Amygdala (tissue), 56 donors: ENCODE results near the gene MAP1LC3A.
"Not testable (repeated sequence)": the region's sequence is repeated elsewhere in the genome, so short reads cannot be mapped to it uniquely, and the experiment has no call there.

Experiments
- DNase-seq, 56 donors: peaks; one replicate each; lab custom pipeline; 2025; lab: John Stamatoyannopoulos, UW

MAP1LC3A gene

DNA sequence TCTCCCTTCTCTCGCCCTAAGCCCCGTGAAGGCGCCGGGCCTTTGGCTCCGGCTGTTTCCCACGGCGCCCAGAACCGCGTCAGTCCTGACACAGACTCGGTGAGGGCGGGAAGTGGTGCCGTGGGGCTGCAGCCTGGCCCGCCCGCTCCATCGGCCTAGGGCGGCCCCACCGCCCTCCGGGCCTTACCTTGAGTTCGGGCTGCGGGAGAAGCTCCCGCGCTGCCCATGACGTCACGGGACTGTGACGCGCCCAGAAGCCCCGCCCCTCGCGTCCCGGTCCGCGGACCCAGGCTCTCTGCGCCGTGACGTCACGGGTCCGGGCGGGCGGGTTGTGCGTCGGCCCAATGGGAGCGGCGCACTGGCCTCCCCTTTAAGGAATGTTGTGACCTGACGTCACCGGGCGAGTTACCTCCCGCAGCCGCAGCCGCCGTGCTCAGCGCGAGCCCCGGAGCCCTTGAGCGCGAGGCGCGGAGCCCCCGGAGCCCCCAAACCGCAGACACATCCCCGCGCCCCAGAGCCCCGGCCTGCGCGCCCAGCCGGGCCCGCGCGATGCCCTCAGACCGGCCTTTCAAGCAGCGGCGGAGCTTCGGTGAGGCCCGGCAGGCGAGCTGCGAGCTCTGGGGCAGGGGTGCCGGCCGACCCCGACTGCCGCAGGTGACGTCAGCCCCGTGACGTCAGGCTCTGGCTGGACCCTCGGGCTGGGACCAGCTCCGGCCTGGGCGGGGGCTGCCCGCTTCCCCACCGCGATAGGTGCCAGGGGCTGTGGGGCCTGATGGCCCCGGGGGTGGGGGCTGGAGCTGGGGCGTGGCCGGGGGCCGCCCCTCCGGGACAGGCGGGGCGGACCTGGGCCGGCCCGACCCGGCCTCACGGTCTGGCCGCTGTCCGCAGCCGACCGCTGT lies at the start of gene MAP1LC3A:
Gene MAP1LC3A, plus strand, starts transcription at position 399 of the 899 bp plus-strand sequence. Its CDS starts 151 bp downstream, at position 550.
- DNase-seq = peak in 54 of 56 donors; percentile 32 to 96 (median 84)

DNA sequence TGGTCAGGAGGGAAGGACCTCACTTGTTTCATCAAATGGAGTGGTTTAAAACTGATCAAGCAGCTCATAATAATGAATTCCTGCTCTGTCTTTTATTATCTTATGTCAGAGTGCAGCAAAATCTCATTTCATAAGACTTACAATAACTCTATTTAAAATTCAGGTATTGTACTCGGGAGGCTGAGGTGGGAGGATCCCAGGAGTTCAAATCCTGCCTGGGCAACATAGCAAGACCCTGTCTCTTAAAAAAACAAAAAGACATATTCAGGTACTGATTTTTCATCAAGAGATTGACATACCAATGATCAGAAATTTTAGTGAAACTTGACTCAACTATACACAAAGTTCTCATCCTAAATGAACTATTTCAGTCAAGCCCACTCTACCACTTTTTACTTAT lies 47.9 kb upstream of the MAP1LC3A start:
- no peak for DNase-seq

DNA sequence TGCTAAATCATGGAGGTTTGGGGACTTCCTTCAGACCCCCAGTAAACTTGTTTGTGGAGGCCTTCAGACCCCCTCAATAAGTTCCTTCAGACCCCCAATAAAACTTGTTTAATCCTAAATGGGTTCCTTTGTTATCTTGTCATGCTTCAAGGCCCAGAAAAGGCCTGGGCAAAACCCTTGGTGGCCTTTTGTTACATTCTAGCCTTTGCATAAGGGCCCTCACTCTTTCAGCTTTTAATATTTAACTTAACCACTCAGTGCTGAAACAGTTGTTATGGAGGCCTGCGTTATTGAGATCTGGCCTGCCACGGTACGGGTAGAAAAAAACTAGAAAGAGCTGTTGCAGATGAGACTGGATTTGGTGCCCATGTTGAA lies 46.6 kb upstream of the MAP1LC3A start:
- DNase-seq = no peak

DNA sequence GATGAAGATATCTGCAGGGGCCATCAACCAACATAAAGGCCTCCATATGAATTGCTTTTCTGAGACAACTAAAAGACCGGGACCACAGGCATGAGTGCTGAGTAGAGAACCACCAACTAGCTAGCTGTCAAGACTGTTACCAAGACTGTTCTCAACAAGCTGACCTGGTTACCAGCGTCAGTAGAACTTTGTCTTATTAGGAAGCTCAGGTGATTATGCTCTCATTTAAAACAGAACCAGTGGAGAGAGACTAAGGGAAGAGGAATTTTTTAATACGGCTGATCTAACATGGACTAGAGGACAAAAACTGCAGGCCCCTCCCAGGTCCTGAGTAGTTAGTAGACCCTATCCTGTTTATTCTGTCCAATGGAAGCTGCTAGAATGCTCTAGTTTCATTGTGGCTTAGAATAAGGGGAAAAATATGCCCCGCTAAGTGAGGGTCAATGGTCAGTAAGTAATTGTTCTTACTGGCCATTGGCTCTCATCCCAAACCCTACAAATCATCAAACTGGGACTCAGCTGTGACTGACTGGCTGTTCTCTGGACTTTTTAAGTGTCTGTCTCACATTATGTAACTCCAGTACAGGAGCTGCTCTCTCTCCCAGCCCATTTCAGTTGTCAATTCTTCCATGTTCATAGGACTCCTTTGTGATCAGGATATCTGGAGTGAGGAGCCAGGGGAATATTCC lies 46.1 kb upstream of the MAP1LC3A start:
- peak in 1 of 56 donors; percentile 53 for DNase-seq

DNA sequence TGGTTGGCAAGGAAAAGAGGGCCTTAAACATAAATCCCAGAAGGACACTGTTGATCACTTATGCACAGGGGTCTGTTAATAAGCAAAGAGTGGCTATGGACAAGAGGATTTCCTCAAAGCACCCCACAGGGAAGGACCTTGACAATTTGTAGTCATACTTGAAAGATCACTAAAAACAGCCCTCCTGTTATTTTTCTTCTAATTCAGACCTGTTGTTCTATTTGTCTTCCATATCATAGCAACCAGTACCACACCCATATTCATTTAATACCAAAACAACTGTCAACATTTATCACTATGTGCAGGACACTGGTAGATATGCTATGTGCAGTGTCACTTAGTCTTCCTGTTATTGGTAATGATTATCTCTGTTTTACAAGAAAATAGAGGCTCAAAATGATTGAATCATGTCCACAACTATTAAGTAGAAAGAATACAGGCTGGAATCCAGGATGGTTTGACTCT lies 45.5 kb upstream of the MAP1LC3A start:
- DNase-seq = no peak

DNA sequence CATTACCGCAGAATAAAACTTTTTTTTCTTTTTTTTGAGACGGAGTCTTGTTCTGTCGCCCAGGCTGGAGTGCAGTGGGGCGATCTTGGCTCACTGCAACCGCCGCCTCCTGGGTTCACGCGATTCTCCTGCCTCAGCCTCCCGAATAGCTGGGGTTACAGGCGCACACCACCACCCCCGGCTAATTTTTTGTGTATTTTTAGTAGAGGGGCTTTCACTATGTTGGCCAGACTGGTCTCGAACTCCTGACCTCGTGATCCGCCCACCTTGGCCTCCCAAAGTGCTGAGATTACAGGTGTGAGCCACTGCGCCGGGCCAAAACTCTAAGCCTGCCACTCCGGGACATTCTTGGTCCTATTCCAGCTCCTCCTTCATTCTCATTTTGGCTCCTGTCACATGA lies 44.5 kb upstream of the MAP1LC3A start:
- DNase-seq = not testable (repeated sequence)

DNA sequence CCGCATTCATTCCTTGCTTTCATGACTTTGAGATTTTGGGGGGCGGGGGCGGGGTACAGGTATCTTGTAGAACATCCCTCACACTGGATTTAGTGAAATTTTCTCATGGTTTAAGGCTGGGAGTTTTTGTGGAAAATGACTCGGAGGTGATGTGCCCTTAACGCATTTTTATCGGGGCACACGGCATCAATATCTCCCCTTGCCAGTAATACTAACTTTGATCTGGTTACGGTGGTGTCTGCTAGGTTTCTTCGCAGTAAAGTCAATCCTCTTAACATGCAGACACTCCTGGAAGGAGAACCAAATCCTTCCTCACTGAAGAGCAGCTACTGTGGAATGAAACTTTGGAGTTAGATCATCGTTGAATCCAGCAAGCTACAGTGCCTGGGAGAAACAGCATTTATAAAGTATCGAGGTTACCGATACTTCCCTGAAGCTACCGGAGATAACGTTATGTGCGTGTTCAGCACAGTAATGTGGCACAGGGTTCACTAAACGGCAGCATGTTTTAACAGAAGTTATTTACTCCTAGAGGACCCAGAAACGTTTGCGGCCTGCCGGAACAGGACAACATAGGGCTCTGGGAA lies 43.5 kb upstream of the MAP1LC3A start:
- no peak for DNase-seq

DNA sequence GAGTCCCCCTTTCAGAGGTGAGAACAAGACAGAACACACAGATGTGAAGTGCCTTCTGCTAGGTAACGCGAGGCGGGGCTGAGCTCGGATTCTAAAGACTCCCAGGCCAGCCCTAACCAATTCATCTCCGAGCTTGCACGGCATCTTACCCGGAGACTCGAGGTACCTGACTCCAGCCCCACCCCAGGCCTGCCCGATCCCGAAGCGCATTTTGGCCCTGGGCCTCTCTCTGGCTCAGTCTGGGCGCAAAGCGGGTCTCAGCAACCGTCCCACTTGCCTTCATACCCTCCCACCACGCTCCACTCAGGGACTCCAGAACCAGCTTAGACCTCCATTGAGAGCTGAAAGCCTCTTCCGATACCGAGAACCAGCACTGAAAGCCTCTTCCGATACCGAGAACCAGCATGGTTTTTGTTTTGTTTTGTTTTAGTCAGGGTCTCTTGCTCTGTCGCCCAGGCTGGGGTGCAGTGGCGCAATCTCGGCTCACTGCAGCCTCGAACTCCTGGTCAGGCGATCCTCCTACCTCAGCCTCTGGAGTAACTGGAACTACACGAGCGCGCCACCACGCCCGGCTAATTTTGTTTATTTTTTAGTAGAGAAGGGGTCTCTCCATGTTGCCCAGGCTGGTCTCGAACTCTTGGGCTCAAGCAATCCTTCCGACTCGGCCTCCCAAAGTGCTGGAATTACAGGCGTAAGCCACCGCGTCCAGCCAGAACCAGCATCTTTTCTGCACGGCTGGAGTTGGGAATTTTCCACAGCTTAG lies 42.9 kb upstream of the MAP1LC3A start:
- peak in 28 of 56 donors; percentile 18 to 64 (median 41) for DNase-seq

DNA sequence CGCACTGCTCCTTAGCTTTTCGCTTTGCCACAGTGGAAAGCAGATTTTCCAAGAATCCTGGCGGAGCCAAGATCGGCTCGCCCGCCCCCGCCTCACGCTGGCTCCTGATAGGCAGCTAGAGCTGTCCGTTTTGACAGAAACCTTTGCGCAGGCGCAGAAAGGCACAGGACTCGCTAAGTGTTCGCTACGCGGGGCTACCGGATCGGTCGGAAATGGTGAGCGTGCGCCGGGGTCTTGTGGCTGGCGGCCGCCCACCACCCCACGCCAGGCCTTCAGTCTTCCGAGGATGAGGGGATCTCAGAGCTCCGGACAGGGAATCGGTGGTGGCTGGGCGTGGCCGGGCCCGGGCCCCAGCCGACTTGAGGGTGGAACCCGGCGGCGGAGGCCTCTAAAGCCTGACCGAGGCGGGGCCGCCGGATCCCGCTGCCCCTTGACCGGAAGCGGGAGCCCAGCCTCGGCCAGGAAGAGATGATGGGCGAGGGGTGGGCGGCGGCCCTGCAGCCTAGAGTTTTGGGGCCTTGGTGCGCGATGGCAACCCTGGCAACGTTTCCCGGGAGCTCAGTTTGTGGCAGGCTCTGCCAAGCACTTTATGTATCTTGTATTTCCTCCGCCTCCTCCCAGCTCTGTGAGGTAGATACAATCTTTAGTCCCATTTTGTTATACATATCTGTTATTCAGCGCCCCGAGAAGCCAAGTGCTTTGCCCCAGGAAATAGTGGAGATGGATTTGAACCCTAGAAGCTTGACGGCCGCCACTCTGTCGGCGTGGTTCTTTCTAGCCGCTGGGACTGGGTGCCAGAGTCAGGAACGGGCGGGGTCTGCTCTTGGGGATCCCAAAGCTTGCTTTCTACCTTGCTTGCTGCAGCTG lies 42.0 kb upstream of the MAP1LC3A start, which contains the start of gene DYNLRB1:
Gene DYNLRB1, plus strand, starts transcription at position 176 of the 867 bp plus-strand sequence. Its CDS starts 37 bp downstream, at position 213.
- peak; percentile 80 to 97 (median 94) for DNase-seq

DNA sequence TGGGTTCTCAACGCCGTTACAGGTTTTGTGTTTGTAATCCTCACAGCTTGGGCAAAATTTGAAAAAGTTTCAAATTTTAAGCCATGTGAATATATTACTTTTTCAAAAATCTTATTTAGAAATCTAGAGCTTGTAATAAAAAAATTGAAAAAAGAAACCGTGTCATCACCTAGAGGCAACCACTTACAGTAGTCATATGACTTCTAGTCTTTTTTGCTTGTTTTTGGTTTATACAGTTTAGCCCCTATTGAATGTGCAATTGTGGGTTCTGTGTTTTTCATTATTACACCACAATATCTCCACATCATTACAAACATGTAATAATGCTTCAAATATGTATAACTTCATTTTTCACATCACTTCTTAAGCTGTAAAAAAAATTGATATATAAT lies 41.4 kb upstream of the MAP1LC3A start:
- DNase-seq = no peak

DNA sequence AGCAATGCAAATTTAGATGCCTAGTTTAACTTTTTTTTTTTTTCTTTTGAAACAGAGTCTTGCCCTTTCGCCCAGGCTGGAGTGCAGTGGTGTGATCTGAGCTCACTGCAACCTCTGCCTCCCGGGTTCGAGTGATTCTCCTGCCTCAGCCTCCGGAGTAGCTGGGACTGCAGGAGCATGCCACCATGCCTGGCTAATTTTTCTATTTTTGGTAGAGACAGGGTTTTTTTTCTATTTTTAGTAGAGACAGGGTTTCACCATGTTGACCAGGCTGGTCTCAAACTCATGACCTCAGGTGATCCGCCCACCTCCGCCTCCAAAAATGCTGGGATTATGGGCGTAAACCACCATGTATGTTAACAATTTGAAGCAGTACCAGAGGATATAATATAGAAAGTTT lies 39.7 kb upstream of the MAP1LC3A start:
- not testable (repeated sequence) for DNase-seq

DNA sequence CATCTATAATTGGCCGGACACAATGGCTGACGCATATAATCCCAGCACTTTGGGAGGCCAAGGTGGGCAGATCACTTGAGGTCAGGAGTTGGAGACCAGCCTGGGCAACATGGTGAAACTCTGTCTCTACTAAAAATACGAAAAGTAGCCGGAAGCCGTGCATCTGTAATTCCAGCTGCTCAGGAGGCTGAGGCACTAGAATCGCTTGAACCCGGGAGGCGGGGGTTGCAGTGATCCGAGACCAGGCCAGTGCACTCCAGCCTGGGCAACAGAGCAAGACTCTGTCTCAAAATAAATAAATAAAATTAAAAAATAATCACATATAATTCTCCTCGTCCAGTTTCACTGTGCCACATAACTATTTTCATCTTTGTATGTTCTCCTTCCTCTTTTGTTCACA lies 38.7 kb upstream of the MAP1LC3A start:
- DNase-seq = not testable (repeated sequence)

DNA sequence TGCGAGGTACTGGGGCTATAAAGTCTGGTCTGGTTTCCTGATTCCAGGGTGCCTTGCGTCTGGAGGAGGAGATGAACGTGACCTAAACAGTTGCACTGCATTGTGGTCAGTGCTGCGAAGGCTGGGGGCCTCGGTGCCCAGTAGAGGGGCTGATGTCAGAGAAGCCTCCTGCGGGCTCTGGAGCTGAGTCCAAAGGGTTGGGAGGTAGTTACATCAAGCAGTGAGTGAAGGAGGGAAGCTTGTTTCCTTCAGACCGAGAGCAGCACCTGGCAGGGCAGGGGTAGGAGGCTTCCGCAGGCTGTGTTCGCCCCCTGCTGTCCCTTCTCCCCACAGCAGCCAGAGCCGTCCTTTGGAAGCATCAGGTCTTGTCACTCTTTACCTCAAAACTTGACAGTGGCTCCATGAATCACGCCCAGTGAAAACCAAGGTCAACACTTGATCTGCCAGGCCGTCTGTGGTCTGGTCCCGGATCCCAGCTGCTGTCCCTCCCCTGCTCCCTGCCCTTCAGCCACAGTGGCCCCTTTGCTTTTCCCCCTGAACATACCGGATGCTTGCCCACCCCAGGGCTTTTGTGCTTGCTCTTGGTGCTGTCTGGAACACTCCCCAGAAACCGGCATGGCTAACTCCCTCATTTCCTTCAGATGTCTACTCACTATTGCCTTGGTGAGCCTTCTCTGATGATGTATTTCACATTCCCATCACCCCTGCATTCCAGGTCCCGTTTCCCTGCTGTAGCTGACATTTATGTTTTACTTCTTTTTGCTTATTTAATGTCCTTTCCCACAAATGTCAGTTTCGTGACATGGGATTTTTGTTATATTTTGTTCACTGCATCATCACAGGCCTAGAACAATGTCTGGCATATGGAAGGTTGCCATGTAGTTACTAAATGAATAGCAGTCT lies 35.3 kb upstream of the MAP1LC3A start:
- peak in 26 of 56 donors; percentile 10 to 64 (median 41) for DNase-seq

DNA sequence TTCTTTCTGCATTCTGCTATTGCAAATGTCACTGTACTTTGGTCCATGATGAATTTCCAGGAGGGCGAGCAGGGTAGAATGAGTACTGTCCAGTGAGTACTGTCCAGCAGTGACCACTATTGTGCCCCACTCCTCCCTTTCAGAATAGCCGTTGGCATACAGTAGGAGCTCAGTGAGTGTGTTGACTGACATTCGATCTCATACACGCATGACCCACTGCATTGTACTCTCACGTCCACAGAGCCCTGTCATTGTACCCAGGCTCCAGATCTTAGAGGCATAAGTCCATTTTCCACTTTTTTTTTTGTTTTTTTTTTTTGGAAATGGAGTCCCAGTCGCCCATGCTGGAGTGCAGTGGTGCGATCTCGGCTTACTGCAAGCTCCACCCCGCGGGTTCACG lies 34.1 kb upstream of the MAP1LC3A start:
- no peak for DNase-seq

DNA sequence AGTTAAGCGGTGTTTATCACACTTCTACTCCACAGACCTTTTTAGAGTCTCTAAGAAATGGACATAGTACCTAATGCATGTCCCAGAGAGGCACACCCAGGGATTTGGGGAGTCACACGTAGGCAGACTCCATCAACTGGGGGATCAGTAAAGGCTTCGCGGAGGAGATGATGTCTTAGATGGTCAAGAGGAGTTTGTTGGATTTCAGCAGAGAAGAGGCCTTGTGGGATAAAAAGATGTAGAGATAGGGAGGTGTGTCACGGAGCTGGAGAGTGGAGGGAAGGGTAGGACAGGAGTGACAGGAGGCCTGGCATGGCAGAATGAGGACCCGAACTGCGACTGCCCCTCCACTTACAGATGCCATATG lies 33.2 kb upstream of the MAP1LC3A start:
- peak in 4 of 56 donors; percentile 60 to 72 (median 64) for DNase-seq

DNA sequence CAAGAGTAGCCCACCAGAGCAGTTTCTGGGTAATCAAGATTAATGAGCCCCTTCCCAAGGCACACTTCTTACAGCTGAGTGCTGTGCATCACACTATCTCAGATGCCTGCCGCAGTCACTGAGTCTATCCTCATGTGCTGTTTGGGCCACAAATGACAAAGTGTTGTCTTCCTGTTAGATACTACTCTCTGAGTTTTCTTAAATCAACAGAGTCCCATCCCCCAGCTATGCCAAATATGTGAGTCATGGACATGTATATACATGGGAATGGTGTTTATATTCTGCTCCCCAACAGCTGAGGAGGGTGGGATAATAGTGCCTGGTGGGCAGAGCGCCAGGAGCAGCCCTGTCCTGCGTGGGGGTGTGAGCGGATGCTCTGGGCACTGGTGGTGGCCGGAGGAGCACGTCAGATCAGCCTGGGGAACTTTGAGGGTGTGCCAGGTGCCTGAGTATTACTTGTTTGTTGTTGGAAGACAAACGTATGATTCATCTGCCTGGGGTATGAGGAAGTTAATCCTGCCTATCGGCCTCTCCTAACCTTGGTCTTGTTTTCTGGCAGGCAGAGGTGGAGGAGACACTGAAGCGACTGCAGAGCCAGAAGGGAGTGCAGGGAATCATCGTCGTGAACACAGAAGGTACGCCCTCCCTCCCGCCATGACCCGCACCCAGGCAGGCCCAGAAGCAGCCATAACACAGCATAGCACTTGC lies 32.7 kb upstream of the MAP1LC3A start:
- peak in 29 of 56 donors; percentile 18 to 88 (median 45) for DNase-seq

DNA sequence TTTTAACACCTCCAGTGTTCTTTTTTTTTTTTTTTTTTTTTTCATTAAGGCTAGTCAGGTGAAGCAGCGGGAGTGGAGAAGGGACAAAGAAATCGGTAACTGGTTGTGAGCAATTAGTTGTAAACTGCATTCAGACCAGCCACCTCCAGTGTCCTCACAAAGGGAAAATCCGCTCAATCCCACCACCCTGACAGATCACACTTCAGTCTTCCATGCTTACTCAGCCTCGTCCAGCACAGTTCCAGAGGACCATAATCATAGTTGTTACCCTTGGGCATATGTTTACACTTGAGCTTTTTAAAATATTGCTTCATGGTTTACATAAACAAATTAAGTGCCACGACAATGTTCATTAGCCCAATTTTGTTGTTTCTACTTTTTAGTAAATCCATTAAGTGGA lies 32.1 kb upstream of the MAP1LC3A start:
- no peak for DNase-seq

DNA sequence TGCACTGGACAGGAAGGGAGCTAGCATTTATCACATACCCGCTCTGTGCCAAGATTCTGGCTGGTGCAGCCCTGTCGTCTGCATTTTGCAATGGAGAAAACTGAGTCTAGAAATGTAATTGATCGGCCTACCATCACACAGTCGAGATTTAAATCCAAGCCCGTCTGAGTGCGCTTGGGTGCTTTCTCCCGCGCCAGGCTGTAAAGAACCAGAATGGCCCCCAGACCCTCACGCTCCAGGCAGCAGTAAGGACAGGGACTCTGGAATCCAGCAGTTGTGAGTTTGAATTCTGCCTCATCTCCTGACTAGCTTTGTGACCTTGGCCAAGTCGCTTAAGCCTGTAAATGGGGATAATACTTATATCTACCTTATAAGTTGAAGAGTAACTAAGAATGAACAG lies 31.5 kb upstream of the MAP1LC3A start:
- DNase-seq = no peak
